ENCODE measurements around the gene DAZAP1.

Gene DAZAP1

GRCh38 chr19:1408300-1409203 lies 1.2 kb downstream of the DAZAP1 start:
- H3K4me3 ChIP-seq (replicated peaks; ENCODE audit: low read depth, low read length) = peak overlapping the region; percentile 70
- no peak for TF ChIP-seq CTCF (IDR thresholded peaks at IDR 0.05; ENCODE audit: low read depth, low read length, missing control alignments)
- DNase-seq (ENCODE audit: extremely low read depth, low read depth) = no peak

- no peak for TF ChIP-seq CTCF (IDR thresholded peaks at IDR 0.05; ENCODE audit: low read depth, low read length, missing control alignments)
- peak overlapping the region; percentile 70 for H3K4me3 ChIP-seq (replicated peaks; ENCODE audit: low read depth, low read length)
- DNase-seq (ENCODE audit: extremely low read depth, low read depth) = no peak
Measured at GRCh38 chr19:1409204-1410005, 2.0 kb downstream of the DAZAP1 start.

GRCh38 chr19:1410136-1410786 lies 2.9 kb downstream of the DAZAP1 start:
- H3K4me3 ChIP-seq (replicated peaks; ENCODE audit: low read depth, low read length) = peak overlapping the region; percentile 70
- TF ChIP-seq CTCF (IDR thresholded peaks at IDR 0.05; ENCODE audit: low read depth, low read length, missing control alignments) = no peak
- DNase-seq (ENCODE audit: extremely low read depth, low read depth) = no peak

- no peak for TF ChIP-seq CTCF (IDR thresholded peaks at IDR 0.05; ENCODE audit: low read depth, low read length, missing control alignments)
- no peak for DNase-seq (ENCODE audit: extremely low read depth, low read depth)
- peak overlapping the region; percentile 70 for H3K4me3 ChIP-seq (replicated peaks; ENCODE audit: low read depth, low read length)
Measured at GRCh38 chr19:1410789-1411188, 3.4 kb downstream of the DAZAP1 start.

GRCh38 chr19:1411255-1412191 lies 4.1 kb downstream of the DAZAP1 start:
- DNase-seq (ENCODE audit: extremely low read depth, low read depth) = no peak

More at GRCh38 chr19:1411255-1412191, 4.1 kb downstream of the DAZAP1 start:
- no peak for TF ChIP-seq CTCF (IDR thresholded peaks at IDR 0.05; ENCODE audit: low read depth, low read length, missing control alignments)
- H3K4me3 ChIP-seq (replicated peaks; ENCODE audit: low read depth, low read length) = peak overlapping the region; percentile 70

All from HFF-Myc (cell line).